Measurements from ENCODE around the gene ZNF862. TPM values are rescaled to one million over a fixed set of nuclear protein-coding genes. Genes with fewer than 3 reads are reported as not detected.

Gene ZNF862
- total and polyA plus RNA-seq, 2 experiments from 2014 or later: 0.94 to 2.3 TPM

GRCh38 chr7:149880638-149881311 is 42.6 kb downstream of the ZNF862 start (continued):
- TF ChIP-seq ETS1 (IDR thresholded peaks at IDR 0.05): no peak
- no peak for TF ChIP-seq EZH2 (IDR thresholded peaks at IDR 0.05; ENCODE audit: low read depth, unreplicated experiment)
- TF ChIP-seq, protein P1, sequence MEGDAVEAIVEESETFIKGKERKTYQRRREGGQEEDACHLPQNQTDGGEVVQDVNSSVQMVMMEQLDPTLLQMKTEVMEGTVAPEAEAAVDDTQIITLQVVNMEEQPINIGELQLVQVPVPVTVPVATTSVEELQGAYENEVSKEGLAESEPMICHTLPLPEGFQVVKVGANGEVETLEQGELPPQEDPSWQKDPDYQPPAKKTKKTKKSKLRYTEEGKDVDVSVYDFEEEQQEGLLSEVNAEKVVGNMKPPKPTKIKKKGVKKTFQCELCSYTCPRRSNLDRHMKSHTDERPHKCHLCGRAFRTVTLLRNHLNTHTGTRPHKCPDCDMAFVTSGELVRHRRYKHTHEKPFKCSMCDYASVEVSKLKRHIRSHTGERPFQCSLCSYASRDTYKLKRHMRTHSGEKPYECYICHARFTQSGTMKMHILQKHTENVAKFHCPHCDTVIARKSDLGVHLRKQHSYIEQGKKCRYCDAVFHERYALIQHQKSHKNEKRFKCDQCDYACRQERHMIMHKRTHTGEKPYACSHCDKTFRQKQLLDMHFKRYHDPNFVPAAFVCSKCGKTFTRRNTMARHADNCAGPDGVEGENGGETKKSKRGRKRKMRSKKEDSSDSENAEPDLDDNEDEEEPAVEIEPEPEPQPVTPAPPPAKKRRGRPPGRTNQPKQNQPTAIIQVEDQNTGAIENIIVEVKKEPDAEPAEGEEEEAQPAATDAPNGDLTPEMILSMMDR (conservative IDR thresholded peaks at IDR 0.05; ENCODE audit: low read depth in 2 of 2): no peak
- TF ChIP-seq JUNB (IDR thresholded peaks at IDR 0.05; ENCODE audit: unreplicated experiment): no peak
- no peak for TF ChIP-seq STAT1 (IDR thresholded peaks at IDR 0.05; ENCODE audit: unreplicated experiment)
- TF ChIP-seq ZNF114 (CRISPR knock-in tag; IDR thresholded peaks at IDR 0.05): no peak
- no peak for TF ChIP-seq NANOG (IDR thresholded peaks at IDR 0.05; ENCODE audit: borderline replicate concordance)
- TF ChIP-seq ZNF331 (CRISPR knock-in tag; IDR thresholded peaks at IDR 0.05; ENCODE audit: low read depth): no peak
- TF ChIP-seq POLR2AphosphoS5 (IDR thresholded peaks at IDR 0.05; ENCODE audit: low read depth): no peak

- no peak for ATAC-seq
- no peaks in the 10 kb centered on the region for H3K27me3 ChIP-seq (ENCODE audit: insufficient read depth)
- H4K20me1 ChIP-seq (replicated peaks; ENCODE audit: insufficient read depth): no peaks in the 10 kb centered on the region
- no peak overlapping the region for H3K27ac Mint-ChIP-seq
- no peak overlapping the region for H3K27ac ChIP-seq (ENCODE audit: low read depth)
- no peak overlapping the region for H3K4me3 Mint-ChIP-seq
- H3F3A ChIP-seq (replicated peaks; ENCODE audit: low read depth): no peaks in the 10 kb centered on the region
- no peaks in the 10 kb centered on the region for H3K9me2 ChIP-seq (ENCODE audit: insufficient read depth)
- H2AFZ ChIP-seq: no peak overlapping the region
- no peak for DNase-seq (ENCODE audit: low spot score)
- H3K36me3 Mint-ChIP-seq (ENCODE audit: low read depth): no peaks in the 10 kb centered on the region
- no peak for TF ChIP-seq JUNB (IDR thresholded peaks at IDR 0.05; ENCODE audit: unreplicated experiment)
- TF ChIP-seq STAT1 (IDR thresholded peaks at IDR 0.05; ENCODE audit: unreplicated experiment): no peak
- TF ChIP-seq, protein P1 (conservative IDR thresholded peaks at IDR 0.05; ENCODE audit: low read depth in 2 of 2): no peak
- no peak for TF ChIP-seq CREB1 (CRISPR knock-in tag; IDR thresholded peaks at IDR 0.05; ENCODE audit: low read depth)
- TF ChIP-seq EZH2phosphoT487 (IDR thresholded peaks at IDR 0.05; ENCODE audit: unreplicated experiment): no peak
- no peaks in the 10 kb centered on the region for H3K9me3 Mint-ChIP-seq
- H3K4me2 ChIP-seq: no peak overlapping the region
- peaks cover 8% of the 10 kb centered on the region; the same call in 1 of the 2 replicates for H3K4me1 ChIP-seq (ENCODE audit: insufficient read depth)
- H3K4me1 Mint-ChIP-seq: peaks cover 20% of the 10 kb centered on the region
- H3K27me3 Mint-ChIP-seq (ENCODE audit: insufficient read depth, low read depth, poor library complexity): peaks cover 7% of the 10 kb centered on the region
- H3K36me3 ChIP-seq (ENCODE audit: insufficient read depth): no peaks in the 10 kb centered on the region
- no peaks in the 10 kb centered on the region for H3K79me2 ChIP-seq (replicated peaks; ENCODE audit: insufficient read depth)
- no peak overlapping the region for H3K4me3 ChIP-seq
Measured at GRCh38 chr7:149881328-149882247, 43.4 kb downstream of the ZNF862 start.
